ENCODE data around the gene ROPN1L.

The ROPN1L gene

GRCh38 chr5:10459080-10460055 lies 17.7 kb downstream of the ROPN1L start:
- no peak for DNase-seq

GRCh38 chr5:10460252-10460906 lies 18.7 kb downstream of the ROPN1L start:
- DNase-seq, result no peak

- DNase-seq, result no peak
Observed at GRCh38 chr5:10461041-10461440, 19.4 kb downstream of the ROPN1L start.

- DNase-seq, result no peak
Observed at GRCh38 chr5:10461904-10462555, 20.4 kb downstream of the ROPN1L start.

GRCh38 chr5:10463566-10463965 lies 21.9 kb downstream of the ROPN1L start:
- DNase-seq, result no peak

- DNase-seq, result no peak
Observed at GRCh38 chr5:10464173-10464572, 22.5 kb downstream of the ROPN1L start.

- DNase-seq, result no peak
Observed at GRCh38 chr5:10465726-10466125, 24.0 kb downstream of the ROPN1L start.

- no peak for DNase-seq
Observed at GRCh38 chr5:10466446-10467073, 24.9 kb downstream of the ROPN1L start.

GRCh38 chr5:10467281-10468198 lies 25.9 kb downstream of the ROPN1L start:
- DNase-seq, result no peak

- no peak for DNase-seq
Observed at GRCh38 chr5:10468256-10468655, 26.6 kb downstream of the ROPN1L start.

- no peak for DNase-seq
Observed at GRCh38 chr5:10469253-10470050, 27.8 kb downstream of the ROPN1L start.

GRCh38 chr5:10470669-10471068 lies 29.0 kb downstream of the ROPN1L start:
- DNase-seq, result no peak

- DNase-seq, result no peak
Observed at GRCh38 chr5:10471677-10472076, 30.0 kb downstream of the ROPN1L start.

- DNase-seq, result no peak
Observed at GRCh38 chr5:10474521-10475075, 32.9 kb downstream of the ROPN1L start.

GRCh38 chr5:10475931-10476676 lies 34.4 kb downstream of the ROPN1L start:
- no peak for DNase-seq

GRCh38 chr5:10476878-10477277 lies 35.2 kb downstream of the ROPN1L start:
- no peak for DNase-seq

GRCh38 chr5:10477943-10478342 lies 36.3 kb downstream of the ROPN1L start:
- DNase-seq, result no peak

- DNase-seq, result no peak
Observed at GRCh38 chr5:10478436-10478835, 36.8 kb downstream of the ROPN1L start.

- DNase-seq, result no peak
Observed at GRCh38 chr5:10479154-10479721, 37.6 kb downstream of the ROPN1L start.
